Endothelial cell of umbilical vein (primary cell): ENCODE data around the gene IFT27.

ENCODE experiments used
- EZH2 ChIP-seq: IDR thresholded peaks from 2 replicates; pipeline ENCODE4 v1.6.1; 2012; ENCODE audit warnings: borderline replicate concordance, low read depth, mild to moderate bottlenecking, moderate library complexity, low read length, inconsistent platforms; ENCODE audit not compliant: severe bottlenecking
- GATA2 ChIP-seq: IDR thresholded peaks from 2 replicates; pipeline ENCODE4 v1.7.0; 2011; ENCODE audit warnings: low read depth, mild to moderate bottlenecking, moderate library complexity, mixed read lengths, low read length; ENCODE audit not compliant: insufficient read length, insufficient read depth
- JUN ChIP-seq: IDR thresholded peaks from 2 replicates; pipeline ENCODE4 v1.6.1; 2011; ENCODE audit warnings: borderline replicate concordance, low read depth; ENCODE audit not compliant: insufficient read length, insufficient read depth
- POLR2A ChIP-seq: IDR thresholded peaks from 2 replicates; pipeline ENCODE4 v1.6.1; 2012; ENCODE audit warnings: low read depth, mild to moderate bottlenecking, control low read depth, low read length
- POLR2AphosphoS5 ChIP-seq: IDR thresholded peaks from 2 replicates; pipeline ENCODE4 v1.6.1; 2012; ENCODE audit warnings: low read depth, mild to moderate bottlenecking, control low read depth, low read length, moderate library complexity; ENCODE audit not compliant: insufficient read depth
- TF ChIP-seq, protein P1 (sequence below), 2 donors: IDR thresholded peaks; 1 replicate in 1 of 2; 2 replicates in 1 of 2; pipeline ENCODE4 v1.5.1; 2011; ENCODE audit warnings: low read length in 2 of 2, mild to moderate bottlenecking in 2 of 2, moderate library complexity in 2 of 2, control low read depth in 1 of 2, inconsistent platforms in 1 of 2, low read depth in 1 of 2; ENCODE audit not compliant: insufficient read depth in 1 of 2; ENCODE audit errors: extremely low read depth in 1 of 2
- TF ChIP-seq, protein P2 (sequence below): IDR thresholded peaks from 2 replicates; pipeline ENCODE4 v1.6.1; 2011; ENCODE audit not compliant: insufficient read depth, insufficient read length

GRCh38 chr22:36760786-36761185, 15.1 kb downstream of the IFT27 start:
- TF ChIP-seq, protein P1, sequence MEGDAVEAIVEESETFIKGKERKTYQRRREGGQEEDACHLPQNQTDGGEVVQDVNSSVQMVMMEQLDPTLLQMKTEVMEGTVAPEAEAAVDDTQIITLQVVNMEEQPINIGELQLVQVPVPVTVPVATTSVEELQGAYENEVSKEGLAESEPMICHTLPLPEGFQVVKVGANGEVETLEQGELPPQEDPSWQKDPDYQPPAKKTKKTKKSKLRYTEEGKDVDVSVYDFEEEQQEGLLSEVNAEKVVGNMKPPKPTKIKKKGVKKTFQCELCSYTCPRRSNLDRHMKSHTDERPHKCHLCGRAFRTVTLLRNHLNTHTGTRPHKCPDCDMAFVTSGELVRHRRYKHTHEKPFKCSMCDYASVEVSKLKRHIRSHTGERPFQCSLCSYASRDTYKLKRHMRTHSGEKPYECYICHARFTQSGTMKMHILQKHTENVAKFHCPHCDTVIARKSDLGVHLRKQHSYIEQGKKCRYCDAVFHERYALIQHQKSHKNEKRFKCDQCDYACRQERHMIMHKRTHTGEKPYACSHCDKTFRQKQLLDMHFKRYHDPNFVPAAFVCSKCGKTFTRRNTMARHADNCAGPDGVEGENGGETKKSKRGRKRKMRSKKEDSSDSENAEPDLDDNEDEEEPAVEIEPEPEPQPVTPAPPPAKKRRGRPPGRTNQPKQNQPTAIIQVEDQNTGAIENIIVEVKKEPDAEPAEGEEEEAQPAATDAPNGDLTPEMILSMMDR (IDR thresholded peaks at IDR 0.05; ENCODE audit: extremely low read depth in 1 of 2, insufficient read depth in 1 of 2, low read depth in 1 of 2, low read length in 2 of 2) = no peak
- no peak for TF ChIP-seq EZH2
- TF ChIP-seq, protein P2, sequence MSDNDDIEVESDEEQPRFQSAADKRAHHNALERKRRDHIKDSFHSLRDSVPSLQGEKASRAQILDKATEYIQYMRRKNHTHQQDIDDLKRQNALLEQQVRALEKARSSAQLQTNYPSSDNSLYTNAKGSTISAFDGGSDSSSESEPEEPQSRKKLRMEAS = no peak
- TF ChIP-seq JUN = no peak
- TF ChIP-seq GATA2 = no peak
- TF ChIP-seq POLR2A = no peak
- no peak for TF ChIP-seq POLR2AphosphoS5
